GM23248 (cell line): ENCODE data around the gene GDF3. TPM values are rescaled to one million over a fixed set of nuclear protein-coding genes. Genes with fewer than 3 reads are reported as not detected.
A peak's percentile ranks its signal among the peaks of the same experiment; 100 is the strongest.
"Not testable (repeated sequence)": the region's sequence is repeated elsewhere in the genome, so short reads cannot be mapped to it uniquely, and the experiment has no call there.

ENCODE experiments used
- DNase-seq: peaks from one replicate; pipeline ENCODE4 v3.0.0-alpha.2; 2015
- H2AFZ ChIP-seq: fragments of 200-600 bp; sonication (generic); 2 replicates; pipeline ENCODE4 v1.6.1; 2016; ENCODE audit warnings: antibody characterized with exemption
- H3F3A ChIP-seq: fragments of 200-600 bp; sonication (generic); 2 replicates; pipeline ENCODE4 v1.6.1; 2016; ENCODE audit warnings: mild to moderate bottlenecking, antibody characterized with exemption, mixed run types; ENCODE audit not compliant: insufficient read depth
- H3K27ac ChIP-seq: fragments of 200-600 bp; sonication (generic); 2 replicates; pipeline ENCODE4 v1.5.1; 2016; ENCODE audit warnings: mild to moderate bottlenecking
- H3K27me3 ChIP-seq: fragments of 200-600 bp; sonication (generic); replicated peaks from 2 replicates; pipeline ENCODE4 v1.6.1; 2016; ENCODE audit warnings: mild to moderate bottlenecking; ENCODE audit not compliant: insufficient read depth
- H3K36me3 ChIP-seq: fragments of 200-600 bp; sonication (generic); 2 replicates; pipeline ENCODE4 v1.6.1; 2016; ENCODE audit warnings: low read depth, mild to moderate bottlenecking
- H3K4me1 ChIP-seq: fragments of 200-600 bp; sonication (generic); 2 replicates; pipeline ENCODE4 v1.6.1; 2016; ENCODE audit warnings: mild to moderate bottlenecking; ENCODE audit not compliant: insufficient read depth
- H3K4me2 ChIP-seq: fragments of 200-600 bp; sonication (generic); one replicate; pipeline ENCODE4 v1.6.1; 2016; ENCODE audit warnings: mild to moderate bottlenecking; ENCODE audit not compliant: unreplicated experiment
- H3K4me3 ChIP-seq: fragments of 200-600 bp; sonication (generic); 2 replicates; pipeline ENCODE4 v1.5.1; 2016; ENCODE audit warnings: mild to moderate bottlenecking
- H3K79me2 ChIP-seq: fragments of 200-600 bp; sonication (generic); 2 replicates; pipeline ENCODE4 v1.6.1; 2016; ENCODE audit warnings: mild to moderate bottlenecking; ENCODE audit not compliant: insufficient read depth
- H3K9ac ChIP-seq: fragments of 200-600 bp; sonication (generic); 2 replicates; pipeline ENCODE4 v1.6.1; 2016; ENCODE audit warnings: mild to moderate bottlenecking
- H3K9me2 ChIP-seq: fragments of 200-600 bp; sonication (generic); 2 replicates; pipeline ENCODE4 v1.6.1; 2016; ENCODE audit warnings: mixed run types, mild to moderate bottlenecking, moderate library complexity; ENCODE audit not compliant: insufficient read depth
- H3K9me3 ChIP-seq: fragments of 200-600 bp; sonication (generic); one replicate; pipeline ENCODE4 v1.6.1; 2017; ENCODE audit warnings: low read depth
- H4K20me1 ChIP-seq: fragments of 200-600 bp; sonication (generic); 2 replicates; pipeline ENCODE4 v1.6.0; 2016; ENCODE audit not compliant: insufficient read depth
- EZH2 ChIP-seq: fragments of 200-600 bp; sonication (generic); IDR thresholded peaks from 2 replicates; pipeline ENCODE4 v1.6.1; 2018; ENCODE audit warnings: antibody characterized with exemption, mild to moderate bottlenecking; ENCODE audit not compliant: insufficient read depth, poor library complexity, severe bottlenecking
- EZH2phosphoT487 ChIP-seq: fragments of 200-600 bp; sonication (generic); IDR thresholded peaks from 2 replicates; pipeline ENCODE4 v1.6.1; 2018; ENCODE audit warnings: antibody characterized with exemption, moderate library complexity, mild to moderate bottlenecking, low read depth; ENCODE audit not compliant: insufficient read depth
- WGBS, 2 experiments: methylation state at CpG; one replicate each; pipeline ENCODE4 v1.1.6; 2015 to 2017; ENCODE audit warnings: low lambda C conversion rate in 2 of 2, low coverage in 1 of 2; ENCODE audit errors: missing lambda C conversion rate in 2 of 2; 5-methylcytosine and 5-hydroxymethylcytosine counted together
- in situ Hi-C: fragments of 300-500 bp; cut with MboI; formaldehyde crosslinking; loops from 2 replicates; pipeline ENCODE4 v1.15.0; 2020
- polyA plus RNA-seq: library from polyadenylated mRNA; unstranded; fragments of >200 nt; fragmentation: Nextera tagmentation; extraction: Ambion mirVana; gene quantifications from 2 replicates; pipeline ENCODE4 v1.2.1, GENCODE V29; 2016
- total RNA-seq: library from RNA; depleted of rRNA; stranded (reverse); fragments of >200 nt; shearing (Covaris generic); gene quantifications from 2 replicates; pipeline ENCODE4 v1.2.3, GENCODE V29; 2014; rRNA removed

GDF3 gene
- not detected in 2 replicates for total RNA-seq
- not detected in 2 replicates for polyA plus RNA-seq

GRCh38 chr12:7695566-7696197, at the start of gene GDF3:
TSS of gene GDF3 (minus strand) at chr12:7695775. CDS start at chr12:7695728, 47 bp downstream.
- peaks cover 11% of the 10 kb centered on the region for H3K27me3 ChIP-seq
- in situ Hi-C loops, result no loop called here
- H3K79me2 ChIP-seq, result no peaks in the 10 kb centered on the region
- no peak within 1 kb of the TSS for H2AFZ ChIP-seq
- 32 to 38% methylated on average over 7 of the region's 7 CpGs for WGBS, 2 experiments
- no peaks in the 10 kb centered on the region for H3K9me3 ChIP-seq
- H3K4me1 ChIP-seq, result no peaks in the 10 kb centered on the region
- no peak within 1 kb of the TSS for H3K4me3 ChIP-seq
- no peaks in the 10 kb centered on the region for H4K20me1 ChIP-seq
- H3F3A ChIP-seq, result no peaks in the 10 kb centered on the region
- H3K27ac ChIP-seq, result no peak within 1 kb of the TSS
- TF ChIP-seq EZH2, result no peak
- no peak for TF ChIP-seq EZH2phosphoT487
- H3K9me2 ChIP-seq, result no peaks in the 10 kb centered on the region
- DNase-seq, result peak; percentile 20
- no peak within 1 kb of the TSS for H3K9ac ChIP-seq
- no peaks in the 10 kb centered on the region for H3K36me3 ChIP-seq
- no peak within 1 kb of the TSS for H3K4me2 ChIP-seq

GRCh38 chr12:7732993-7733392, 37.4 kb upstream of the GDF3 start:
- no peak overlapping the region for H2AFZ ChIP-seq
- no peaks in the 10 kb centered on the region for H3K36me3 ChIP-seq
- no peak overlapping the region for H3K4me2 ChIP-seq
- no peaks in the 10 kb centered on the region for H3K9me2 ChIP-seq
- WGBS, 2 experiments, result 18 to 22% methylated on average over 3 of the region's 3 CpGs
- H4K20me1 ChIP-seq, result no peaks in the 10 kb centered on the region
- H3K27me3 ChIP-seq, result peaks cover 20% of the 10 kb centered on the region
- H3K9me3 ChIP-seq, result no peaks in the 10 kb centered on the region
- H3F3A ChIP-seq, result no peaks in the 10 kb centered on the region
- TF ChIP-seq EZH2, result no peak
- TF ChIP-seq EZH2phosphoT487, result no peak
- H3K79me2 ChIP-seq, result no peaks in the 10 kb centered on the region
- DNase-seq, result no peak
- no peak overlapping the region for H3K27ac ChIP-seq
- no peak overlapping the region for H3K4me3 ChIP-seq
- H3K4me1 ChIP-seq, result no peaks in the 10 kb centered on the region
- in situ Hi-C loops, result no loop called here
- H3K9ac ChIP-seq, result no peak overlapping the region

- H3K27ac ChIP-seq, result no peak overlapping the region
- H2AFZ ChIP-seq, result no peak overlapping the region
- in situ Hi-C loops, result no loop called here
- H3K79me2 ChIP-seq, result no peaks in the 10 kb centered on the region
- no peaks in the 10 kb centered on the region for H4K20me1 ChIP-seq
- H3K36me3 ChIP-seq, result no peaks in the 10 kb centered on the region
- H3K9me2 ChIP-seq, result no peaks in the 10 kb centered on the region
- H3K4me1 ChIP-seq, result no peaks in the 10 kb centered on the region
- no peak overlapping the region for H3K9ac ChIP-seq
- no peak overlapping the region for H3K4me3 ChIP-seq
- WGBS, 2 experiments, result 5 to 15% methylated on average over 5 of the region's 5 CpGs
- no peak overlapping the region for H3K4me2 ChIP-seq
- TF ChIP-seq EZH2phosphoT487 (no peak), EZH2 (no peak)
- H3K27me3 ChIP-seq, result peaks cover 23% of the 10 kb centered on the region
- no peaks in the 10 kb centered on the region for H3K9me3 ChIP-seq
- H3F3A ChIP-seq, result no peaks in the 10 kb centered on the region
- no peak for DNase-seq
These were observed 35.9 kb upstream of the GDF3 start for GRCh38 chr12:7731486-7731885.

- H3K79me2 ChIP-seq, H3K36me3 ChIP-seq, H3K9me2 ChIP-seq, H3K4me1 ChIP-seq, H2AFZ ChIP-seq, H3F3A ChIP-seq, in situ Hi-C loops, H4K20me1 ChIP-seq, H3K9ac ChIP-seq, DNase-seq, H3K9me3 ChIP-seq, H3K27ac ChIP-seq, H3K4me3 ChIP-seq, H3K4me2 ChIP-seq: not testable (repeated sequence)
- peaks cover 23% of the 10 kb centered on the region for H3K27me3 ChIP-seq
These were observed 35.4 kb upstream of the GDF3 start for GRCh38 chr12:7730984-7731383.

- H3K36me3 ChIP-seq, result no peaks in the 10 kb centered on the region
- no peaks in the 10 kb centered on the region for H3K4me1 ChIP-seq
- no peak overlapping the region for H3K9ac ChIP-seq
- H2AFZ ChIP-seq, result no peak overlapping the region
- H3K27ac ChIP-seq, result no peak overlapping the region
- TF ChIP-seq EZH2phosphoT487 (no peak), EZH2 (no peak)
- DNase-seq, result no peak
- H3K27me3 ChIP-seq, result peaks cover 32% of the 10 kb centered on the region
- WGBS, 2 experiments, result 0 to 1% methylated on average over 4 of the region's 4 CpGs
- no peak overlapping the region for H3K4me2 ChIP-seq
- no peaks in the 10 kb centered on the region for H3K9me2 ChIP-seq
- H3K4me3 ChIP-seq, result no peak overlapping the region
- no peaks in the 10 kb centered on the region for H3K9me3 ChIP-seq
- in situ Hi-C loops, result no loop called here
- H4K20me1 ChIP-seq, result no peaks in the 10 kb centered on the region
- no peaks in the 10 kb centered on the region for H3K79me2 ChIP-seq
- no peaks in the 10 kb centered on the region for H3F3A ChIP-seq
These were observed 34.2 kb upstream of the GDF3 start for GRCh38 chr12:7729746-7730145.
